Subcutaneous abdominal adipose tissue (tissue), 5 donors: ENCODE results near the gene IFIH1.

Source experiments
- H3K27ac ChIP-seq: one replicate; pipeline ENCODE4 v1.7.0; 2013; ENCODE audit warnings: low read depth, mild to moderate bottlenecking, inconsistent platforms, low read length, moderate library complexity
- H3K27me3 ChIP-seq, 5 donors: one replicate each; pipeline ENCODE4 v1.7.0; 2013; ENCODE audit warnings: low read length in 5 of 5, inconsistent platforms in 1 of 5; ENCODE audit not compliant: control insufficient read depth in 5 of 5, insufficient read depth in 4 of 5
- H3K36me3 ChIP-seq, 5 donors: one replicate each; pipeline ENCODE4 v1.7.0; 2013; ENCODE audit warnings: low read length in 5 of 5; ENCODE audit not compliant: control insufficient read depth in 5 of 5, insufficient read depth in 5 of 5
- H3K4me1 ChIP-seq, 5 donors: one replicate each; pipeline ENCODE4 v1.7.0; 2013; ENCODE audit warnings: low read length in 5 of 5, mild to moderate bottlenecking in 3 of 5, moderate library complexity in 1 of 5; ENCODE audit not compliant: control insufficient read depth in 5 of 5, insufficient read depth in 5 of 5
- H3K4me3 ChIP-seq, 5 donors: one replicate each; pipeline ENCODE4 v1.7.0; 2013; ENCODE audit warnings: low read length in 5 of 5, low read depth in 1 of 5
- H3K9ac ChIP-seq, 5 donors: one replicate each; pipeline ENCODE4 v1.7.0; 2013; ENCODE audit warnings: low read length in 5 of 5, mild to moderate bottlenecking in 4 of 5, moderate library complexity in 3 of 5
- H3K9me3 ChIP-seq, 5 donors: one replicate each; pipeline ENCODE4 v1.7.0; 2013; ENCODE audit warnings: low read length in 5 of 5; ENCODE audit not compliant: control insufficient read depth in 5 of 5
- donor health status: healthy.
- donor health status: healthy.
- donor health status: healthy.
- donor health status: healthy.
- donor health status: healthy.

Gene IFIH1

GRCh38 chr2:162261032-162261945 is 57.2 kb downstream of the IFIH1 start:
- Histone ChIP-seq H3K9me3 (no peaks in the 10 kb centered on the region), H3K9ac (peak overlapping the region in 1 of 5 donors; percentile 48), H3K27me3 (no peaks in the 10 kb centered on the region), H3K36me3 (peaks cover 0 to 8% (median 5%) of the 10 kb centered on the region in 5 donors), H3K27ac (no peak overlapping the region), H3K4me3 (peak overlapping the region; percentile 12 to 49 (median 34)), H3K4me1 (peaks cover 2 to 20% (median 16%) of the 10 kb centered on the region in 5 donors)

- H3K27me3 ChIP-seq = no peaks in the 10 kb centered on the region
- no peak overlapping the region for H3K9ac ChIP-seq
- no peak overlapping the region for H3K4me3 ChIP-seq
- H3K36me3 ChIP-seq = no peaks in the 10 kb centered on the region
- peak overlapping the region; percentile 11 for H3K27ac ChIP-seq
- no peaks in the 10 kb centered on the region for H3K9me3 ChIP-seq
- H3K4me1 ChIP-seq = peaks cover 2 to 20% (median 16%) of the 10 kb centered on the region in 5 donors
These were observed 59.8 kb downstream of the IFIH1 start for GRCh38 chr2:162258686-162259085.

GRCh38 chr2:162258169-162258568 is 60.3 kb downstream of the IFIH1 start:
- H3K9ac ChIP-seq = no peak overlapping the region
- H3K4me3 ChIP-seq = no peak overlapping the region
- peak overlapping the region; percentile 11 for H3K27ac ChIP-seq

GRCh38 chr2:162257425-162257824 is 61.1 kb downstream of the IFIH1 start:
- Histone ChIP-seq H3K9me3 (no peaks in the 10 kb centered on the region), H3K27me3 (no peaks in the 10 kb centered on the region), H3K27ac (no peak overlapping the region), H3K4me1 (peaks cover 2 to 20% (median 16%) of the 10 kb centered on the region in 5 donors), H3K9ac (no peak overlapping the region), H3K36me3 (no peaks in the 10 kb centered on the region), H3K4me3 (no peak overlapping the region)

More at GRCh38 chr2:162258169-162258568, 60.3 kb downstream of the IFIH1 start:
- Histone ChIP-seq H3K36me3 (no peaks in the 10 kb centered on the region), H3K27me3 (no peaks in the 10 kb centered on the region), H3K9me3 (no peaks in the 10 kb centered on the region), H3K4me1 (peaks cover 2 to 20% (median 16%) of the 10 kb centered on the region in 5 donors)

GRCh38 chr2:162256591-162256991 is 61.9 kb downstream of the IFIH1 start:
- H3K4me1 ChIP-seq = peaks cover 2 to 16% (median 11%) of the 10 kb centered on the region in 5 donors
- no peaks in the 10 kb centered on the region for H3K9me3 ChIP-seq
- H3K9ac ChIP-seq = no peak overlapping the region
- H3K4me3 ChIP-seq = no peak overlapping the region
- no peaks in the 10 kb centered on the region for H3K27me3 ChIP-seq
- H3K36me3 ChIP-seq = no peaks in the 10 kb centered on the region
- H3K27ac ChIP-seq = peak overlapping the region; percentile 32

GRCh38 chr2:162254236-162254871 is 64.1 kb downstream of the IFIH1 start:
- Histone ChIP-seq H3K9ac (no peak overlapping the region), H3K4me1 (peaks cover 0 to 12% (median 0%) of the 10 kb centered on the region in 5 donors), H3K9me3 (peaks cover 0 to 5% (median 0%) of the 10 kb centered on the region in 5 donors), H3K27ac (no peak overlapping the region), H3K4me3 (no peak overlapping the region), H3K36me3 (no peaks in the 10 kb centered on the region), H3K27me3 (no peaks in the 10 kb centered on the region)

- Histone ChIP-seq H3K36me3 (no peaks in the 10 kb centered on the region), H3K9ac (no peak overlapping the region), H3K4me1 (peaks cover 0 to 9% (median 0%) of the 10 kb centered on the region in 5 donors), H3K27ac (no peak overlapping the region), H3K9me3 (peaks cover 0 to 5% (median 0%) of the 10 kb centered on the region in 5 donors), H3K4me3 (no peak overlapping the region), H3K27me3 (no peaks in the 10 kb centered on the region)
These were observed 65.0 kb downstream of the IFIH1 start for GRCh38 chr2:162253435-162253834.

GRCh38 chr2:162252153-162252552 is 66.3 kb downstream of the IFIH1 start:
- no peaks in the 10 kb centered on the region for H3K36me3 ChIP-seq
- H3K27ac ChIP-seq = no peak overlapping the region
- peaks cover 0 to 5% (median 0%) of the 10 kb centered on the region in 5 donors for H3K9me3 ChIP-seq
- no peak overlapping the region for H3K4me3 ChIP-seq
- no peak overlapping the region for H3K9ac ChIP-seq
- H3K4me1 ChIP-seq = peaks cover 0 to 7% (median 0%) of the 10 kb centered on the region in 5 donors
- H3K27me3 ChIP-seq = no peaks in the 10 kb centered on the region

- Histone ChIP-seq H3K4me1 (peaks cover 0 to 25% (median 17%) of the 10 kb centered on the region in 5 donors), H3K9me3 (peaks cover 0 to 5% (median 0%) of the 10 kb centered on the region in 5 donors), H3K36me3 (no peaks in the 10 kb centered on the region), H3K27me3 (no peaks in the 10 kb centered on the region), H3K27ac (no peak overlapping the region), H3K9ac (no peak overlapping the region), H3K4me3 (no peak overlapping the region)
These were observed 72.7 kb downstream of the IFIH1 start for GRCh38 chr2:162245781-162246180.

GRCh38 chr2:162245061-162245460 is 73.4 kb downstream of the IFIH1 start:
- H3K36me3 ChIP-seq = no peaks in the 10 kb centered on the region
- H3K9ac ChIP-seq = no peak overlapping the region
- peaks cover 0 to 25% (median 17%) of the 10 kb centered on the region in 5 donors for H3K4me1 ChIP-seq
- H3K27me3 ChIP-seq = no peaks in the 10 kb centered on the region
- H3K4me3 ChIP-seq = no peak overlapping the region
- H3K27ac ChIP-seq = no peak overlapping the region
- peaks cover 0 to 2% (median 0%) of the 10 kb centered on the region in 5 donors for H3K9me3 ChIP-seq
